Tibial nerve (tissue), 3 donors: ENCODE results near the gene ADAMTS2.

Source experiments
- POLR2A ChIP-seq, 2 donors: fragments of 450-650 bp; IDR thresholded peaks; one replicate each; pipeline ENCODE4 v1.6.1; 2017; ENCODE audit warnings: antibody characterized with exemption in 2 of 2, mild to moderate bottlenecking in 2 of 2, moderate library complexity in 2 of 2
- TF ChIP-seq, protein P1 (sequence below), 5 experiments: fragments of 200-600 bp in 3 of 5; fragments of 450-650 bp in 2 of 5; sonication (generic) in 3 of 5; IDR thresholded peaks; one replicate each; pipeline ENCODE4 v1.5.1; 2016 to 2019; ENCODE audit warnings: antibody characterized with exemption in 5 of 5, mild to moderate bottlenecking in 3 of 5, moderate library complexity in 2 of 5

DNA sequence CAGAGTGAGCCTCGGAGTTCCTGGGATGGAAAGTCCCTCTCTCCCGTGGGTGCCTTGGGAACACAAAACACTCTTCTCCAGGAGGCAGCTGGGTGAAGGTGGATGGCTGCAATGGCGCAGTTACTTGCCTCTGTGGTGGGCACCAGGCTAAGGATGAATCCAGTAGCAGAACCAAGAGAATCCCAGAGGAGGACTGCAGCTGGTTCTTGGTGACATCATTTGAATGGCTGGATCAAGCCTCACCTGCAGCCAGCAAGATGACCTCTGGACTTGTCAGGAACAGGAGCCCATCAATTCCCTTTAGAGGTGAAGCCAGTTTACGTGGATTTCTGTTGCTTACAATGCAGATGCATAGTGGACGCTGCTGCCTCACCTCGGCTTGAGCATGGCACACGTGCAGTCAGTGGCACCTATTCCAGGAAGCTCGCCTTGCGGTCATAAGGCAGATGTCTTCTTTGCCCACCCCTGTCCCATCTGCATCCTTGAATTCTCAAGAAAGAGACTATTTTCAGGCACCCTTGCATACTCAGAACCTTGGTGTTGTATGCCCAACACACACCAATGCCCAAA is 34.1 kb upstream of the ADAMTS2 start:
- TF ChIP-seq, protein P1, sequence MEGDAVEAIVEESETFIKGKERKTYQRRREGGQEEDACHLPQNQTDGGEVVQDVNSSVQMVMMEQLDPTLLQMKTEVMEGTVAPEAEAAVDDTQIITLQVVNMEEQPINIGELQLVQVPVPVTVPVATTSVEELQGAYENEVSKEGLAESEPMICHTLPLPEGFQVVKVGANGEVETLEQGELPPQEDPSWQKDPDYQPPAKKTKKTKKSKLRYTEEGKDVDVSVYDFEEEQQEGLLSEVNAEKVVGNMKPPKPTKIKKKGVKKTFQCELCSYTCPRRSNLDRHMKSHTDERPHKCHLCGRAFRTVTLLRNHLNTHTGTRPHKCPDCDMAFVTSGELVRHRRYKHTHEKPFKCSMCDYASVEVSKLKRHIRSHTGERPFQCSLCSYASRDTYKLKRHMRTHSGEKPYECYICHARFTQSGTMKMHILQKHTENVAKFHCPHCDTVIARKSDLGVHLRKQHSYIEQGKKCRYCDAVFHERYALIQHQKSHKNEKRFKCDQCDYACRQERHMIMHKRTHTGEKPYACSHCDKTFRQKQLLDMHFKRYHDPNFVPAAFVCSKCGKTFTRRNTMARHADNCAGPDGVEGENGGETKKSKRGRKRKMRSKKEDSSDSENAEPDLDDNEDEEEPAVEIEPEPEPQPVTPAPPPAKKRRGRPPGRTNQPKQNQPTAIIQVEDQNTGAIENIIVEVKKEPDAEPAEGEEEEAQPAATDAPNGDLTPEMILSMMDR (IDR thresholded peaks at IDR 0.05) = no peak
- TF ChIP-seq POLR2A (IDR thresholded peaks at IDR 0.05) = no peak
